A673 (cell line): ENCODE results near the gene FOXO3. TPM values are rescaled to one million over a fixed set of nuclear protein-coding genes. Genes with fewer than 3 reads are reported as not detected.

Experiments used
- BruUV-seq: library from RNA; stranded (reverse); fragments of 400-500 nt; replicated peaks from 2 replicates; lab custom pipeline; 2021; lab: Mats Ljungman, UMichigan
- CTCF ChIA-PET: fragments of 300-600 bp; sonication (Branson Sonifier 250); formaldehyde crosslinking; loops from one replicate; lab custom pipeline; 2022; ENCODE audit warnings: antibody characterized with exemption; lab: Charles Lee
- POLR2A ChIA-PET: fragments of 300-600 bp; sonication (Branson Sonifier 250); formaldehyde crosslinking; loops from one replicate; lab custom pipeline; 2022; ENCODE audit warnings: antibody characterized with exemption; ENCODE audit not compliant: low non-redundant PET; lab: Charles Lee
- DNase-seq: peaks from one replicate; pipeline ENCODE4 v3.0.0-alpha.2; 2015; ENCODE audit warnings: low spot score
- H3K27ac ChIP-seq: fragments of 200-600 bp; sonication (generic); 2 replicates; pipeline ENCODE4 v1.5.1; 2016; ENCODE audit warnings: mixed run types, low read depth, mild to moderate bottlenecking, mixed read lengths, antibody characterized with exemption, low read length; ENCODE audit not compliant: poor library complexity, severe bottlenecking
- H3K27me3 ChIP-seq: fragments of 200-600 bp; sonication (generic); replicated peaks from 2 replicates; pipeline ENCODE4 v1.6.1; 2017; ENCODE audit warnings: mixed run types, low read depth, mild to moderate bottlenecking, mixed read lengths, antibody characterized with exemption, low read length; ENCODE audit not compliant: insufficient read depth, poor library complexity
- H3K36me3 ChIP-seq: fragments of 200-600 bp; sonication (generic); 2 replicates; pipeline ENCODE4 v1.6.1; 2016; ENCODE audit warnings: mixed run types, mild to moderate bottlenecking, mixed read lengths, antibody characterized with exemption, low read length; ENCODE audit not compliant: insufficient read depth, poor library complexity, severe bottlenecking
- H3K4me1 ChIP-seq: fragments of 200-600 bp; sonication (generic); 2 replicates; pipeline ENCODE4 v1.6.1; 2017; ENCODE audit warnings: mixed run types, mild to moderate bottlenecking, mixed read lengths, antibody characterized with exemption, low read length; ENCODE audit not compliant: insufficient read depth, poor library complexity, severe bottlenecking
- H3K4me3 ChIP-seq: fragments of 200-600 bp; sonication (generic); 2 replicates; pipeline ENCODE4 v1.5.1; 2016; ENCODE audit warnings: low read depth, mixed run types, mild to moderate bottlenecking, mixed read lengths, low read length; ENCODE audit not compliant: poor library complexity, severe bottlenecking
- H3K9me3 ChIP-seq: fragments of 200-600 bp; sonication (generic); 2 replicates; pipeline ENCODE4 v1.6.1; 2016; ENCODE audit warnings: mixed run types, low read depth, mild to moderate bottlenecking, mixed read lengths, antibody characterized with exemption, low read length; ENCODE audit not compliant: poor library complexity, severe bottlenecking
- CTCF ChIP-seq: fragments of 300-800, 200-600 bp; sonication (generic); conservative IDR thresholded peaks from 2 replicates; pipeline ENCODE4 v1.5.1; 2017; ENCODE audit warnings: low read depth, mild to moderate bottlenecking, antibody characterized with exemption, low read length, moderate library complexity, mixed read lengths
- EZH2 ChIP-seq: fragments of 200-600 bp; sonication (generic); IDR thresholded peaks from 2 replicates; pipeline ENCODE4 v1.6.1; 2017; ENCODE audit warnings: borderline replicate concordance, low read depth, mild to moderate bottlenecking, mixed read lengths, antibody characterized with exemption, low read length; ENCODE audit not compliant: poor library complexity, severe bottlenecking
- intact Hi-C: fragments of 100-400 bp; cut with micrococcal nuclease; formaldehyde crosslinking; loops from one replicate; pipeline ENCODE4 v1.10.0; 2022; ENCODE audit not compliant: unreplicated experiment
- total RNA-seq: library from RNA; stranded (reverse); gene quantifications from 2 replicates; pipeline ENCODE4 v1.2.3, GENCODE V29; 2021

FOXO3 gene
- total RNA-seq, 1 experiment from 2014 or later: 16.8 TPM

GRCh38 chr6:108570517-108570916, 9.8 kb downstream of the FOXO3 start:
- no peaks in the 10 kb centered on the region for H3K36me3 ChIP-seq
- POLR2A ChIA-PET: no interaction called here
- intact Hi-C loops: no loop called here
- no peak overlapping the region for H3K4me3 ChIP-seq
- TF ChIP-seq CTCF (no peak), EZH2 (no peak)
- peaks cover 4% of the 10 kb centered on the region for H3K4me1 ChIP-seq
- CTCF ChIA-PET: no interaction called here
- no peaks in the 10 kb centered on the region for H3K27me3 ChIP-seq
- H3K27ac ChIP-seq: no peak overlapping the region
- H3K9me3 ChIP-seq: no peaks in the 10 kb centered on the region
- no TSS peak for BruUV-seq
- DNase-seq: no peak

DNA sequence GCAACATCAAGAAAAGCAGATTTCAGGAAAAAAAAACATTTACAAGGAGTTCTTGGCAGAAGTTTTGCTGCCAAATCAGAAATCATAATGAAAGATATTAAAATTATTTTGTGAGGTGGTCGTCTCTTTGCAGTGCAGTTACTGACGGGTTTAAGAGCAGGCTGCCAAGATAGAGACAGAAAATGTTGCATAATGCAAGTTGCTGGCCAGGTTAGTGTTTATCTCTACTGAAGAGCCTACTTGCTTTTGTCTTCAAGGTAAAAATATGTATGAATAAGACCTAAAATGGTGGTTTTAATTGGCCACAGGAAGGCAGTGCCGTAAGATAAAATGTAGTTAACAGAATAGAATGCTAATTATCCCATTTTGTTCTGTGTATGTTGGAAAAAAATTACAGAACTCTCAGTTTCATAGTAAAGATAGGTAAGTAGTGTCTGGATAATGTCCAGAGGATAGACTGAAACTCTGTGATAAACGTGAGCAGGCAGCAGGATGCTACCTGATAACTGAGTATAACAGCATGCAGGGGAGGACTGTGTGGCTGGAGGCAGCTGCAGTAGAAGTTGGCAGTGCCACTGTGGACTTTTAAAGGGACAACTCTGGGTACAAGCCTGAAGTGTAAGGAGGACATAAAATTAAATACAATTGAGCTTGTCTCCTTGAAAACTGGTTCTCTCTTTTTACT, 13.9 kb downstream of the FOXO3 start:
- ChIA-PET CTCF (no interaction called here), POLR2A (no interaction called here)
- Histone ChIP-seq H3K27me3 (no peaks in the 10 kb centered on the region), H3K36me3 (no peaks in the 10 kb centered on the region), H3K4me1 (no peaks in the 10 kb centered on the region), H3K4me3 (no peak overlapping the region), H3K9me3 (no peaks in the 10 kb centered on the region), H3K27ac (no peak overlapping the region)
- BruUV-seq: no TSS peak
- intact Hi-C loops: no loop called here
- no peak for DNase-seq
- no peak for TF ChIP-seq CTCF
- TF ChIP-seq EZH2: no peak

DNA sequence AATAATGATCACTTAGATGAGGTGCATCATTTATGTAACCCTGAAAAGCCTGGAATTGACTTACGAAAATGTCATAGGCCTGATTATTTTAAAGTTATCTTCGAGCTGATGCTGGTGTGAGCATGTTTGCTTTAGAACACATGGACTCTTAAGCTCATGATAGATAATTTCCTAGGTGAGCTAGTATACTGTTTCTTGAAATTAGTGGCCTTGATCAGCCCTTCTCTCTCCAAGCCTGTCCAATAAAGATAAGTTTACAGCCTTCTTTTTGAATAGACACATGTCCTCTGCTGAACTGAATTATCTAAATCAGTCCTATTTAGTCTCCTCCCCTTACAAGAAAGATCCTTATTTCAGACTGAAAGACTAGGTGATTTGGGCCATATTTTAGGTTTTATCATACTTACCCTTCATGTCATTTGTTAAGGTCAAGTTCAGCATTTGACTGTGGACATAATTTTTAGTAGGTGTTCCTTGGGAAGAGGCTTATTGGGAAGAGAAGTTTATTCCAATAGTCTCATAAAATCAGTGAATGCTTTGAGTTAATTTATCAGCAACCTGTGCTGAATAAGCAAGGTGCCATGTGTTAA, 15.3 kb downstream of the FOXO3 start:
- intact Hi-C loops: no loop called here
- ChIA-PET CTCF (no interaction called here), POLR2A (no interaction called here)
- Histone ChIP-seq H3K27ac (no peak overlapping the region), H3K9me3 (no peaks in the 10 kb centered on the region), H3K36me3 (no peaks in the 10 kb centered on the region), H3K4me3 (no peak overlapping the region), H3K27me3 (no peaks in the 10 kb centered on the region), H3K4me1 (peaks cover 3% of the 10 kb centered on the region)
- DNase-seq: no peak
- TF ChIP-seq EZH2 (no peak), CTCF (no peak)
- no TSS peak for BruUV-seq
